Stimulated activated CD4-positive, alpha-beta T cell treated with anti-CD3 and anti-CD28 coated beads, TNF-alpha, amount 100 ng/mL, for 1 hour (primary cell): ENCODE results near the gene GIGYF1.

Experiments
- DNase-seq, 3 donors: peaks; one replicate each; pipeline ENCODE4 v3.0.0-alpha.2; 2020; ENCODE audit warnings: low read depth in 3 of 3, low spot score in 1 of 3

Gene GIGYF1

GRCh38 chr7:100684534-100685042 is 9.5 kb downstream of the GIGYF1 start:
- no peak for DNase-seq

- DNase-seq, result no peak
Measured at GRCh38 chr7:100683659-100684533, 10.2 kb downstream of the GIGYF1 start.

GRCh38 chr7:100682991-100683658 is 10.9 kb downstream of the GIGYF1 start:
- DNase-seq, result no peak

GRCh38 chr7:100682228-100682741 is 11.8 kb downstream of the GIGYF1 start:
- DNase-seq, result no peak

- DNase-seq, result no peak
Measured at GRCh38 chr7:100681491-100682227, 12.4 kb downstream of the GIGYF1 start.

GRCh38 chr7:100680576-100681271 is 13.3 kb downstream of the GIGYF1 start:
- no peak for DNase-seq

GRCh38 chr7:100679927-100680575 is 14.0 kb downstream of the GIGYF1 start:
- no peak for DNase-seq

- DNase-seq, result no peak
Measured at GRCh38 chr7:100679129-100679926, 14.7 kb downstream of the GIGYF1 start.

- DNase-seq, result no peak
Measured at GRCh38 chr7:100678291-100678984, 15.6 kb downstream of the GIGYF1 start.

GRCh38 chr7:100677308-100678267 is 16.5 kb downstream of the GIGYF1 start:
- no peak for DNase-seq

GRCh38 chr7:100676501-100677306 is 17.3 kb downstream of the GIGYF1 start:
- no peak for DNase-seq

GRCh38 chr7:100675581-100676350 is 18.3 kb downstream of the GIGYF1 start:
- peak; percentile 52 to 78 (median 62) for DNase-seq

GRCh38 chr7:100675105-100675451 is 19.0 kb downstream of the GIGYF1 start:
- no peak for DNase-seq

GRCh38 chr7:100674411-100675104 is 19.5 kb downstream of the GIGYF1 start:
- DNase-seq, result no peak

- no peak for DNase-seq
Measured at GRCh38 chr7:100673942-100674410, 20.1 kb downstream of the GIGYF1 start.
